Measurements from ENCODE around the gene C2CD5.
A peak's percentile ranks its signal among the peaks of the same experiment; 100 is the strongest.
"Not testable (repeated sequence)": the region's sequence is repeated elsewhere in the genome, so short reads cannot be mapped to it uniquely, and the experiment has no call there.

C2CD5 gene

DNA sequence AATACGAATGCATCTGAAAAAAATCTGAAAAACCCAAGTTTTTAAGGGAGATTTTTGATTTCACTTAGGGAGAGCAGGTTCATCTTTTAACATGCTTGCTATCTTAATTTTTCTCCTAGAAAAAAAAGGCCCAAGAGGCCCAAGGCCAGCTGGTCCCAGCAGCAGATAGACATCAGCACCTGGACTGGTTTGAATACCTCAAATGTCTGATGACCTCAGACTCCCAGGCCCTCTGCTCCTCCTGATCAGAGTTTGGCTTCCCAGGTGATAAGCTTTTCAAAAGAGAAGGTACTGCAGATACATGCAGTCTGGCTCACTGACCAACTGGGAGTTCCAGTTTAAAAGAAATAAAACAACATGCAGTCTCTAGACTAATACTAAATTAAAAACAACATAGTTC, 82.6 kb downstream of the C2CD5 start:
- H3K27ac ChIP-seq: no peak overlapping the region
- no peak for TF ChIP-seq ZFX (IDR thresholded peaks at IDR 0.05; ENCODE audit: borderline replicate concordance)
- TF ChIP-seq, protein P1, sequence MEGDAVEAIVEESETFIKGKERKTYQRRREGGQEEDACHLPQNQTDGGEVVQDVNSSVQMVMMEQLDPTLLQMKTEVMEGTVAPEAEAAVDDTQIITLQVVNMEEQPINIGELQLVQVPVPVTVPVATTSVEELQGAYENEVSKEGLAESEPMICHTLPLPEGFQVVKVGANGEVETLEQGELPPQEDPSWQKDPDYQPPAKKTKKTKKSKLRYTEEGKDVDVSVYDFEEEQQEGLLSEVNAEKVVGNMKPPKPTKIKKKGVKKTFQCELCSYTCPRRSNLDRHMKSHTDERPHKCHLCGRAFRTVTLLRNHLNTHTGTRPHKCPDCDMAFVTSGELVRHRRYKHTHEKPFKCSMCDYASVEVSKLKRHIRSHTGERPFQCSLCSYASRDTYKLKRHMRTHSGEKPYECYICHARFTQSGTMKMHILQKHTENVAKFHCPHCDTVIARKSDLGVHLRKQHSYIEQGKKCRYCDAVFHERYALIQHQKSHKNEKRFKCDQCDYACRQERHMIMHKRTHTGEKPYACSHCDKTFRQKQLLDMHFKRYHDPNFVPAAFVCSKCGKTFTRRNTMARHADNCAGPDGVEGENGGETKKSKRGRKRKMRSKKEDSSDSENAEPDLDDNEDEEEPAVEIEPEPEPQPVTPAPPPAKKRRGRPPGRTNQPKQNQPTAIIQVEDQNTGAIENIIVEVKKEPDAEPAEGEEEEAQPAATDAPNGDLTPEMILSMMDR (IDR thresholded peaks at IDR 0.05): no peak

DNA sequence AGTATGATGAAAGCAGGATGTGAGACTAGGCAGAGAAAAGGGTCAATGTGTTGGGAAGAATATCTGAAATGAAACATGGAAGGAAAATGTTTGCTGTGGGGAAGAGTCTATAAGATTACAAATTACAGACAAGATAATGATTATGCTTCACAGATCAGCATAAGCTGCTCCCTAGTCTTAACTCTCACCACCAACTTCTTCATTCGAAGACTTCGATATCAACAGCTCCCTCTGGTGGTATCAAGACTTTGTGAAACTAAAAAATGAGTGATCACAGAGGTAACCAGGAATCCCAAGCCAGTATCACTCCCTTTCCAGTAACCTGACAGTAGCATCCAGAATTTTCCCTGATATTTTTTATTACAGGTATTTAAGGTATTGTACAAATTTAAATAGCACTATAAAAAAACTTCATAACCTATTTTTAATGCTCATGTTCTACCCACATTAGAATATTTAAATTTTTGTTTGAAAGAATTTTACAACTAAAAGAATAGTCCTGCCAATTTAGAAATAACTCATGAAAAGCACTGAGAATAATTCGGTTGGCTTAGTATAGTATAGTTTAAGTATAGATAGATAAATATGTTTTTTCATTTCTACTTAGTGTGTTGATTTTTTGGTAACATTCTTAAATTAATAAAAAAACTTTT, 84.4 kb downstream of the C2CD5 start:
- TF ChIP-seq ZFX (IDR thresholded peaks at IDR 0.05; ENCODE audit: borderline replicate concordance): no peak
- TF ChIP-seq, protein P1 (IDR thresholded peaks at IDR 0.05): peak; percentile 89
- H3K27ac ChIP-seq: no peak overlapping the region

DNA sequence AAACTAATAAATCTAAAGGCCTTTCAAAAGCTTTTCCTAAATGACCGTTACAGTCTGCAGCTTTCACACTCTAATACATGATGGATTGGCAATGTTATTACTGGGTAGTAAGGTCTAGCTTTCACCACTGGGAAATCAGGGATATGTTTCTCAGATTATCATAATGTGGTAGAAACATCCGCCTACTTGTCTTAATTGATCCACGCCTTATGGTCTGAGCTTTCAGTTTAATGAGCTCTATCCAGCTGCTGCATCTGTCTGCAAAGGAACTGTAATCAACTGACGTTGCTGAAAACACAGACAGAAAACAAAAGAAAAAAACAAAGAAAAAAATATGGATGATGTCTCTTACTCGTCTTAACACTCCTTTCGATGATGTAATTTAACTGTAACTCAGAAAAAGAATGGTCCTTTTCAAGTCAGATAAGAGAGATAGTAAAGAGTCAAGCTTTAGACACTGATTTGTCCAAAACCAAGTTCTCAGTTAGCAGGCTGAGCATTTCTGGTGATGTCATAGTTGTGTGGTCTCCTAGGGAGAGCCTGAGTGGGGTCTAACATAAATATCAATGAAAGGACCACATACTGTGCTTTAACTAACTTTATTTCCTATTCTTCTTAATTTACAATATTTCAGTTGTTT, 85.9 kb downstream of the C2CD5 start:
- no peak overlapping the region for H3K27ac ChIP-seq

DNA sequence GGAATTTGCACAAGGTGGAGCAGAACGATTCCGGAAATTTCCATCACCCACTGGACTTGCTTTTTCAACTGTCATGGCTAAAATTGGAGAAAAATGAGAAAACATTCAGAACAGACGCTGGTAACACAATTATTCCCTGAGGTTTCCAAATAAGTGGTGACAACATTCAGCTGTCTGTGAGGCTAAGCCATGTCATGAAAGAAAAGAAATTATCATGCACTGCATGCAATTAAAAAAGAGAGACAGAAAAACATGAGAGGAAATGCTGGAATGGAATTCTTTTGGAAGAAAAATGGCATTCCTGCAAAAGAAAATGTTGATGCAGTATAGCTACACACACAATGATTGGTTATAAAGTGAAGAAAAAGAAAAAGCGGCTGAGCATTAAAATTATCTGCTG, 87.3 kb downstream of the C2CD5 start:
- TF ChIP-seq ZFX (IDR thresholded peaks at IDR 0.05; ENCODE audit: borderline replicate concordance): no peak
- TF ChIP-seq, protein P1 (IDR thresholded peaks at IDR 0.05): no peak
- no peak overlapping the region for H3K27ac ChIP-seq

More for the DNA sequence above, 85.9 kb downstream of the C2CD5 start:
- TF ChIP-seq ZFX (IDR thresholded peaks at IDR 0.05; ENCODE audit: borderline replicate concordance): no peak
- TF ChIP-seq, protein P1 (IDR thresholded peaks at IDR 0.05): no peak

DNA sequence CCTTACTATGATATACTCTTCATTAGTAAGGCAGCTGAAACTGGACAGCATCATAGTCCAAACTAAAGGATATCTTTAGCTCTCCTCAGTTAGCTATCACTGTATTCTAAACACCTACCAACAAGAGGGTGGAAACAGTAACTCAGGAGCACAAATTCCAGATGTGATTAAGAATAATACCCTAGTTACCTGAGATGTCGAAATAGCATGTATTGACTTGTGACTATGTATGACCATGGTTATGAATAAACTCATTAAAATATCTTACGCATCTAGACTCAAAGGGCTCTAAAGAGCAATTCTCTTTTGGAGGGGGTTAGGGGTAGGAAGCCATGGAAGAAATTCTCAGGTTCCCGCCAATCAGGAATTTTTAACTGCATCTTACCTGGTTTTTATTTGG, 90.8 kb downstream of the C2CD5 start:
- TF ChIP-seq ZFX (IDR thresholded peaks at IDR 0.05; ENCODE audit: borderline replicate concordance): no peak
- TF ChIP-seq, protein P1 (IDR thresholded peaks at IDR 0.05): no peak
- H3K27ac ChIP-seq: no peak overlapping the region

DNA sequence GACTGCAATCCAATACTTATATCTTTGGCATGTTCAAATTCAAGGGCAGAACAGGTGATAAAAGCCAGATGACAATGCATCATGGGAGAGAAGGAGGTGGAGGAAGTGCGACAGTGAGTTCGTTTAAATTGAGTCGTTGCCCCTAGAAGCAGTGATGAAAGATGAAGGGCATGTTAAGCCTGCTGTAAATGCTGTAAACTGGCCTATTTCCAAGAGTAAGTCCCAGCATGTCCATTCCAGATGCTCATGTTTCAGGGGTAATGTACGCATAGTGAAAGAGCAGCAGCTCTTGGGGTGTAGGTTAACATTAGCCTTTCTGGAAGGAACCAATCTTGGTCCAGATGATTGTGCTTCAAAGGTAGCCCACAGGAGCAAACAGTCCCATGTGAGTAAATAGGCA, 97.1 kb downstream of the C2CD5 start:
- TF ChIP-seq, protein P1 (IDR thresholded peaks at IDR 0.05): no peak
- no peak for TF ChIP-seq ZFX (IDR thresholded peaks at IDR 0.05; ENCODE audit: borderline replicate concordance)

DNA sequence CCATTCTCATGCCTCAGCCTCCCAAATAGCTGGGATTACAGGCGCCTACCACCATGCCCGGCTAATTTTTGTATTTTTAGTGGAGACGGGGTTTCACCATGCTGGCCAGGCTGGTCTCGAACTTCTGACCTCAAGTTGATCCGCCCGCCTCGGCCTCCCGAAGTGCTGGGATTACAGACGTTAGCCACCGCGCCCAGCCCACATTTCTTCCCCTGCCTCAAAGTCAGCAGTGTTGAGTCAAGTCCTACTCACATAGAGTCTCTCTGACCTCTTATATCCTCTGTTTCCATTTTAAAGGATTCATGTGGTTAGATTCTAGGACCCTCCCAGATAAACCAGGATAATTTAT, 100.1 kb downstream of the C2CD5 start:
- not testable (repeated sequence) for H3K27ac ChIP-seq

More for the DNA sequence above, 97.1 kb downstream of the C2CD5 start:
- no peak overlapping the region for H3K27ac ChIP-seq
